ENCODE results near the gene VPS4B. TPM values are rescaled to one million over a fixed set of nuclear protein-coding genes. Genes with fewer than 3 reads are reported as not detected.

The VPS4B gene
- total RNA-seq, 1 experiment from 2014 or later: 59.7 TPM

DNA sequence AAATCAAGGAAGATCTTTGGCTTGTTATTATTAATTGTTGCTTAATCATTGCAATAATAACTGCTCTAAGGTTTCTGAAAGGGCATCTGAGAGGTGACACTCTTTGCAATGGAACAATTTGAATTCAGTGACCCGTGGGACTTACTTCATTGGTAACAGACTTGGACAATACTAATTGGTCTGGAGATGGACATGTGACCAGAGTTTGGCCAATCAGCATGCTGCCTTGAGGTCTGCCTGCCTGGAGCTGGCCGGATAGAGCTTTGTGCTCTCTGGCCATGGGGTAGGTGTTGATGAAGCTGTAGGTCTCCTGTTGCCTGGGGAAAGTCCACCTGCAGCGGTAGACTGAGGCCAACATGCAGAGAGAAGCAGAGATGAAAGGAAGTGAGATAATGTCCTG is 24.0 kb upstream of the VPS4B start:
- intact Hi-C loops (cut with micrococcal nuclease; ENCODE audit: unreplicated experiment): no loop called here
- no peaks in the 10 kb centered on the region for H3K9me3 ChIP-seq (ENCODE audit: insufficient read depth, low read depth)
- no peak for DNase-seq
- H3K36me3 ChIP-seq (ENCODE audit: low read depth): no peaks in the 10 kb centered on the region
- no peaks in the 10 kb centered on the region for H4K20me1 ChIP-seq (ENCODE audit: insufficient read depth)
- no peaks in the 10 kb centered on the region for H3K9me2 ChIP-seq (ENCODE audit: insufficient read depth)
- H3K27me3 ChIP-seq (ENCODE audit: insufficient read depth, low read depth): no peaks in the 10 kb centered on the region
- H3F3A ChIP-seq (ENCODE audit: insufficient read depth, low read depth): 0 out of 2 replicates have a peak, but pooled peaks cover 4% of the 10 kb centered on the region
- TF ChIP-seq EZH2 (IDR thresholded peaks at IDR 0.05; ENCODE audit: low read depth): no peak
- TF ChIP-seq, protein P1, sequence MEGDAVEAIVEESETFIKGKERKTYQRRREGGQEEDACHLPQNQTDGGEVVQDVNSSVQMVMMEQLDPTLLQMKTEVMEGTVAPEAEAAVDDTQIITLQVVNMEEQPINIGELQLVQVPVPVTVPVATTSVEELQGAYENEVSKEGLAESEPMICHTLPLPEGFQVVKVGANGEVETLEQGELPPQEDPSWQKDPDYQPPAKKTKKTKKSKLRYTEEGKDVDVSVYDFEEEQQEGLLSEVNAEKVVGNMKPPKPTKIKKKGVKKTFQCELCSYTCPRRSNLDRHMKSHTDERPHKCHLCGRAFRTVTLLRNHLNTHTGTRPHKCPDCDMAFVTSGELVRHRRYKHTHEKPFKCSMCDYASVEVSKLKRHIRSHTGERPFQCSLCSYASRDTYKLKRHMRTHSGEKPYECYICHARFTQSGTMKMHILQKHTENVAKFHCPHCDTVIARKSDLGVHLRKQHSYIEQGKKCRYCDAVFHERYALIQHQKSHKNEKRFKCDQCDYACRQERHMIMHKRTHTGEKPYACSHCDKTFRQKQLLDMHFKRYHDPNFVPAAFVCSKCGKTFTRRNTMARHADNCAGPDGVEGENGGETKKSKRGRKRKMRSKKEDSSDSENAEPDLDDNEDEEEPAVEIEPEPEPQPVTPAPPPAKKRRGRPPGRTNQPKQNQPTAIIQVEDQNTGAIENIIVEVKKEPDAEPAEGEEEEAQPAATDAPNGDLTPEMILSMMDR (conservative IDR thresholded peaks at IDR 0.05): no peak
- H3K4me2 ChIP-seq: no peak overlapping the region
- no peaks in the 10 kb centered on the region for H3K79me2 ChIP-seq (ENCODE audit: low read depth)
- ChIA-PET CTCF (no interaction called here), POLR2A (ENCODE audit: unreplicated experiment) (no interaction called here)
- H3K4me1 ChIP-seq (replicated peaks; ENCODE audit: insufficient read depth): peaks cover 21% of the 10 kb centered on the region
- no peak overlapping the region for H3K27ac ChIP-seq
- BruUV-seq (replicated peaks): no TSS peak
- no peak overlapping the region for H2AFZ ChIP-seq
- no peak overlapping the region for H3K4me3 ChIP-seq

DNA sequence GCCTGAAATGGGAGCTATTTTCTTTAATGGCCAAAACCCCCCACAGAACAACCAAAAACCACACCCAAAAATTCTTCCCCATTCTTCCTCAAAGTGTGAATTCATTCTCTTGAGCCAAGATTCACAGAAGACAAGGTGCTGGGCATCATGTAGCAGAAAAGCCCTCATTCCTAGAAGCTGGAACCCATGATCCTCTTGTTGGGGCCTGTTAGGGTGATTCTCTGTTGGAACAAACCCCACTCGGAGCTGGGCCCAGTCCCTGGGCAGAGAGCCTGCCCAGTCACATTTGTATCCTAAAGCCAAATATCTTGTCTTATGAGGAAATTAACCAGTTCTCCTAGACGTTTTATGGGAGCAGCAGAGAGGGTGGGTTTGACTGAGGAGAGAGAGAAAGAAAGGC is 22.8 kb upstream of the VPS4B start:
- Histone ChIP-seq H3K4me3 (no peak overlapping the region), H3K79me2 (ENCODE audit: low read depth) (no peaks in the 10 kb centered on the region), H4K20me1 (ENCODE audit: insufficient read depth) (no peaks in the 10 kb centered on the region), H3K4me1 (replicated peaks; ENCODE audit: insufficient read depth) (peaks cover 21% of the 10 kb centered on the region), H3K27me3 (ENCODE audit: insufficient read depth, low read depth) (no peaks in the 10 kb centered on the region), H3K36me3 (ENCODE audit: low read depth) (no peaks in the 10 kb centered on the region), H2AFZ (no peak overlapping the region), H3F3A (ENCODE audit: insufficient read depth, low read depth) (peaks cover 4% of the 10 kb centered on the region; the same call in 1 of the 2 replicates), H3K9me2 (ENCODE audit: insufficient read depth) (no peaks in the 10 kb centered on the region), H3K9me3 (ENCODE audit: insufficient read depth, low read depth) (no peaks in the 10 kb centered on the region), H3K4me2 (no peak overlapping the region), H3K27ac (peak overlapping the region; percentile 74)
- intact Hi-C loops (cut with micrococcal nuclease; ENCODE audit: unreplicated experiment): no loop called here
- CTCF ChIA-PET: no interaction called here
- DNase-seq: no peak
- TF ChIP-seq EZH2 (IDR thresholded peaks at IDR 0.05; ENCODE audit: low read depth): no peak
- TF ChIP-seq, protein P1 (conservative IDR thresholded peaks at IDR 0.05): no peak
- POLR2A ChIA-PET (ENCODE audit: unreplicated experiment): interaction anchor here (0.5 kb wide), 1 partner anchor 464 kb away, joined by 4 read pairs; no protein-coding TSS in a partner anchor
- BruUV-seq (replicated peaks): no TSS peak

DNA sequence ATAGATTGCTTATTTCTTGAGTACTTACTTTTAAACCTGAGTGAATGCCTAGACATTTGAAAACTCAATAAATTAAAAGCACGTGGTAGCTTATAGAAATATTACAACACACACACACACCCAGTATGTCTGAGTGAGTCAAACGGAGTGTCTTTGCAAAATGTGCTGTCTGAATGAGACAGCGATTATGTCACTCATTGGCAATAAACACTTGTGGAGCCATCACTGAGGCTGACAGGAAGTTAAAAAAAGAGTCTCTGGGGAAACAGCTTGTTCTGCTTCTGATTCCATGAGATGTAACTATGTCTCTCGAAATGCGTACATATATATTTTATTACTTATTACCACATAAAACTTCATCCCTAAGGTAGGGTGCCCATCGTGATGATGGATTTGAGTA is 22.3 kb upstream of the VPS4B start:
- TF ChIP-seq EZH2 (IDR thresholded peaks at IDR 0.05; ENCODE audit: low read depth): no peak
- TF ChIP-seq, protein P1 (conservative IDR thresholded peaks at IDR 0.05): no peak
- intact Hi-C loops (cut with micrococcal nuclease; ENCODE audit: unreplicated experiment): loop anchor here (5.0 kb wide), 1 partner anchor 33 kb away; the partner anchor contains the start of gene SERPINB5
- Histone ChIP-seq H3K36me3 (ENCODE audit: low read depth) (no peaks in the 10 kb centered on the region), H3K79me2 (ENCODE audit: low read depth) (no peaks in the 10 kb centered on the region), H3F3A (ENCODE audit: insufficient read depth, low read depth) (peaks cover 4% of the 10 kb centered on the region; the same call in 1 of the 2 replicates), H3K9me3 (ENCODE audit: insufficient read depth, low read depth) (no peaks in the 10 kb centered on the region), H3K9me2 (ENCODE audit: insufficient read depth) (no peaks in the 10 kb centered on the region), H3K4me2 (0 out of 2 replicates have a peak overlapping the region, but pooled peaks have one; percentile 12), H3K4me1 (replicated peaks; ENCODE audit: insufficient read depth) (peaks cover 21% of the 10 kb centered on the region), H2AFZ (no peak overlapping the region), H4K20me1 (ENCODE audit: insufficient read depth) (no peaks in the 10 kb centered on the region), H3K27me3 (ENCODE audit: insufficient read depth, low read depth) (no peaks in the 10 kb centered on the region), H3K27ac (peak overlapping the region; percentile 74), H3K4me3 (no peak overlapping the region)
- no TSS peak for BruUV-seq (replicated peaks)
- ChIA-PET CTCF (no interaction called here), POLR2A (ENCODE audit: unreplicated experiment) (interaction anchor here (0.5 kb wide), 1 partner anchor 464 kb away, joined by 4 read pairs; no protein-coding TSS in a partner anchor)
- peak in 1 of 2 experiments; percentile 79 for DNase-seq

All from PC-9 (cell line).